Dedifferentiated amniotic fluid mesenchymal stem cell (primary cell): ENCODE data around the gene ARID5B.

Experiments used
- DNase-seq: peaks from one replicate; pipeline ENCODE4 v3.0.0-alpha.2; 2016; ENCODE audit errors: extremely low spot score

Gene ARID5B

DNA sequence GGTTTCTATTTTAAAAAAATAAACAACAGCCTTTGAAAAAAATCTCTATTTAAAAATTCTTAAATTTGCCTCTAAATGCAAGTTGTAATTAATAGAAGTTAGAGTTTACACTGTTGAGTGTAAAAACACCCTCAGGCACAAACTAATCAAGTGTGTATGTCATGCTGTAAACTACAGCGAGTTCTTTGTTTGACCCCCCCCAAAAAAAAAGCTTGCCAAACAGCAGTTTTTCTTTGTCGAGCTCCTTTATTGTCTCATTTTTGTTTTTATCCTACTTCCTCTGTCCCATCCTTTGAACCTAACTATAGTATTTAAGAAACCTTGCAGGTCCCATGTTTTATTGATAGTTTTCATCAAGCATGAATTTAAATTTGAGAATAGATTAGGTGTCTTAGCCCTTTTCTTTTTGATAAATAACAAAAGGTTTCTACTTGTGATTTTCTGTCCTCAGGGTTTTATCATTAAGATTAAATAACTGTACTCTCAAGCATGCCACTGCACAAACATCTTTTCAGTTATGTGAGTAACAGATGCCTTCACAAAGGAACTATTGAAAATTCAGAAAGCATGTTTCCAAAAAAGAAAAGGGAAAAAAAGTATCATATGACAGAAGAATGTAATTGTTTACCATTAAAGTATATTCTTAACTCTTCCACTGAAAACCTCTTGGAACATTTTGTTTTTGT is 176.0 kb downstream of the ARID5B start:
- no peak for DNase-seq

DNA sequence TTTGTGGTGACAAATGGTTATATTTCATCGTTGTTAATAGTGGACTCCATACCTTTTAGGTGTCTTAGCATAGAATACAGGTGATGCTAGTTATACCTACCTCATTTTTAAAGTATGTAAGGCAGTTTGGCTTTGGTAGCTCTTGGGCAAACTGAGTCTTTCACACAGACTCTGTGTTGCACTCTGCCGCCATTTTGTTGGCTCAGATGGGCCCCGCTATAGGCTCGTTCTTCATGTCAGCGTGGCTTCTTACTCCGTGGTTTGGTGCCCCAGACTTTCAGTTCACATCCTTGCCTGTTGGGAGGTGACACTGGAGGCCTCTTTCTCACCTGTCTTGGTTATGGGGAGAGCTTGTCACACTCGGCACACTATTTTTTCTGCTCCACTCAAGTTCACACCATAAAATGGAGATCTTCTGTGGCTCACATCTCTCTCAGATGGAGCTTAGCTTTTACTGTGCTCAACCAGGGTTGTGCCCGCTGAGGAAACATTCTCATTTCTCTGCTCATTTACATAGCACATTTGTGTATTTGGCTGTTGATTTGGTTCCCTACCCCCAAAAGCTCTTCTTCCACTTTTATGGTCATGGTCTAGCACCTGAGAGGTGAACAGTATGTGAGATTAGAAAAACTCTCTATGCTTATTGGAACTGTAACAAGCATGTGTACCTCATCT is 178.5 kb downstream of the ARID5B start:
- no peak for DNase-seq

DNA sequence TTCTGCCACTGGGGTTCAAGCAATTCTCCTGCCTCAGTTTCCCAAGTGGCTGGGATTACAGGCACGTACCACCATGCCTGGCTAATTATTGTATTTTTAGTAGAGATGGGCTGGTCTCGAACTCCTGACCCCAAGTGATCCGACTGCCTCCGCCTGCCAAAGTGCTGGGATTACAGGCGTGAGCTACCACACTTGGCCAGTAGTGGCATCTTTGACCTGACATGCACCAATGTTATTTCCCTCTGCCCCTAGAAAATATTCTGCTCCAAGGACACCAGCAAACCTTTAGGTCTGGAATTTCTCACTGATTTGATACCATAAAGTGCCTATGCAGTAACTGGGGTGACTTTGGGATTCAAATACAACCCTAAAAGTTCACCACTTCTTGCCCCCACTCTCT is 179.4 kb downstream of the ARID5B start:
- DNase-seq: no peak

DNA sequence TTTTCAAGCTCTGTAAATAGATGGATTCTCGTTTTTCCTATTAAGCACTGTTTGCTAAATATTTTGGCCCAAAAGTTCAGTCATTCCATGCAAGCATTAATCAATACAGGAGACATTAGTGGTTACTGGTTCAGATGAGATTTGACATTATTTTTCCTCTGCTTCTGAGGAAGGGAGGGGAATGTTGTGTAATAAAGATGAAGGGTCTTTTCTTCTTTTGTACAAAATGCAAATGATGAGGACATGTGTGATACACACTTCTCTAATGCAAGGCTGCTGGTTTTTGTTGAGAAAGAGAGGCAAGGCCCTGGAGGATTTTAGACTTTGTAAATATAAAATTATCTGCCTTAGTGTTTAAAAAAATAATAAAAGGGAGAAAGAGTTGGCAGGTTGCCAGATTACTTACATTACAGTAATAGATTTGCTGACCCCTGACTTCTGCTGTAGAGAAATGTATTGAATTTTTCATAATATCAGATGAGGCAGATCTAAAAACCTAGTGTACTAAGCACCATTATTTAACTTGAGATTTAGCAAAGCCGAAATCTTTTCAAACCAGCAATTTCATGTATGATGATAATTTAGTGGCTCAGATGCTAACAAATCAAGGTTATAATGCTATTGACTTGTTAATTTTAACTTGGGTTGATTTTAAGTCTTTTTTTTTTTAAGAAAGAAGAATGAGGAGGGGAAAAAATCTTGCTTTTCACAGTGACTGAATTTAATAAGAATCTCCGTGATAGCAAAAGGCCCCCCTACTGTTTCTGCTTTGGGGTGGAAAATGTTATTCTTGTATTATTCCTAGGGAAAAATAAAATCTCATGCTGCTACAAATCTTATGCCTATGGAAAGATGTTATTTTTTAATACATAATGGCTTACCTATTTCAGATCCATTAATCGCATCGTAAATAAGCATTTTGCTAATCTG is 180.1 kb downstream of the ARID5B start:
- DNase-seq: no peak

DNA sequence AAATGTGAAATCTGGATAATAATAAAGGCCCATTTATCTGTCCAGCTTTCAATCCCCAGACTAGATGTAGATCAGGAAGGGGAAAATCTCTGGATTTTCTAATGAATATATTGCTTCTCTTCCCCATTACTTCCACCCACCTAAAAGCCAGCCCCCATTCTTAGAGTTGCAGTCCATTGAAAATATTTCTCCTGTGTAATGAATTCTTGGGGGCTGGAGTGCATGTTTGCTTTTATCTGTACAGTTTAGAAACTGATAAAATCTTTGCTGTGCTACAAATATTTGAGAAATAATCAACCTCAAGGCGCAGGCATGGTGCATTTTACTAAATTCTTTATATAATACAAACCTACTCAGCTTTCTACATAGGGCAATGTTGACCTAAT is 180.8 kb downstream of the ARID5B start:
- no peak for DNase-seq

DNA sequence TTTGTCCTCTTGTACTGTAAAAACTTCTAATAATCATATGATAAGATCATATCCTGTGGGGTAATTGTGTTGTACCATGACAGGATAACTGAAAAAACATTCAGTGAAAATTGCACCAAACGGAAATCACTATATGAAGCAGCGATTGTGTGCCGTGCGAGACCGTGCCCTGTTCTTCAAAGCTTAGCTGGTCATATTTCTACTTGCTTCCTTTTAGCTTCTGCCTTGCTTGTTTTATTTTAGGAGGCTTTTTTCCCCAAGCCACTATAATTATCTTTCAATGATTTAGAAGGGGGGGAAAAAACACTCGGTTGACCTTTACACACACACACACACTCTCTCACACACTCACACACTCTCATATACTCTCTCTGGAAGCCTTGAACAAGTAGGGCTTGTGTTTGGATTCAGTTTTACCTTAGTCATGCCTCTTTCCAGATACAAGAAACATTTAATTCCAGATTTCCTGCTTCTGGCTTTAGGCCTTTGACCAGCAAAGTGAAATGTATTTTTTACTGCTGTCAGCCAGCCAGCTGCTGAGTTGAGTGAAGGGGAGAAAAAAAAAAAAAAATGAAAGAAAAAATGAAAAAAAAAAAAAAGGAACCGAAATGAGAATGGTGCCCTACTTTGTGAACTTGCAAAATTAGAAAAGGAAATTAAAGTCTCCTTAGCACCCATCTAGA is 181.4 kb downstream of the ARID5B start:
- peak; percentile 62 for DNase-seq

DNA sequence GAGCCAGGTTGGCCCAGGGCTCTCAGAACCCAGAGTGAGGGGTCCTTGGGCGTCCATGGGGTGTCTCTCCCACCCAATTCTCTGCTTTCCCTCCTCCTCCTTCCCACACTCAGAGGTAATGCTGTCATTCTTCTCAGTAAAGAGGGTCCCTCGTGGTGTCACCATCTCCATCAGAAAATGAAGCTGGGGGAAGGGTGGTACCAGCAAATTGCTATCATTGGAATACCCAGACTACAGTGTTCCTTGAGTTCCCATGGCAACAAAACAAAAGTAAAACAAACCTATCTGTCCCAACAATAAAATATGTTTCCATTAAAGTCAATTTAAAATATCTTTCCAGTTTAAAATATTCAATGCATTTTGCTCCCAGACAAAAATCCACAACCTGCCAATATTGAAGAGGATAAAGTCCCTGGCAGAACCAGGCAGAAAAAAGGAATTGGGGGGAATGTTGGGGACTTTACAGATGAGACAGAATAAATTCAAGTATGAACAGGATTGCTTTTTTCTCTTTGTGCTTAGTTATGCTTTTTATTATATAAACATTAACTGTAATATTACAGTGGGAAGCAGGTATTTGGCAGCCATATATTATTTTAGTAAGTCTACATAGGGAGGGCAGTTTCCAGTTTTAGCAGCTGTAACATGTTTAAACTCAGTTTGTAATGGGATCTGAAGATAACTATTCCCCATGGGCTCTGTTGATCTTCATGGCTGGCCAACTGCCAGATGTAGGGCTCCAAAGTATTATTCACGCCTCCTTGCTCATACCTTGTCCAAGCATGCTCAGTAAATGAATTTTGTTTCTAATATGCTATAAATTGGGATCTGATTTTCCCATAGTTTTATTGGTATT is 182.1 kb downstream of the ARID5B start:
- DNase-seq: peak; percentile 56

DNA sequence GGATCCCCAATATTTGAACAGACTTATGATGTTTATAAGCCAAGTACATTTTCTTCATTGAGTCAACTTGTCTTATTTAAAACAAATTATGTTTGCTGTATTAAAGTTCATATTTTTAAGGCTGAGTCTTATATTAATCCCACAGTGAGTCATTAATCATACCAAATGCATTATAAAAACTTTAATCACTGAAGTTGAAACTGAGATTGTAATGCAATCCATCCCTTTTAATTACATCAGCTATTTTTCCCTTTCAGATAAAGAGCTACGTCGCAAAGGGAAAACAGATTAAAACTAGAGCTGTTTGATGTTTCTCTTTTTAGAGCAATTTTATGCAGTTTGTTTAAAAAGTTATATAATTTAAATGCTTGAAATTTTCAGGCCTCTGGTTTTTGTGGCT is 183.0 kb downstream of the ARID5B start:
- DNase-seq: no peak

DNA sequence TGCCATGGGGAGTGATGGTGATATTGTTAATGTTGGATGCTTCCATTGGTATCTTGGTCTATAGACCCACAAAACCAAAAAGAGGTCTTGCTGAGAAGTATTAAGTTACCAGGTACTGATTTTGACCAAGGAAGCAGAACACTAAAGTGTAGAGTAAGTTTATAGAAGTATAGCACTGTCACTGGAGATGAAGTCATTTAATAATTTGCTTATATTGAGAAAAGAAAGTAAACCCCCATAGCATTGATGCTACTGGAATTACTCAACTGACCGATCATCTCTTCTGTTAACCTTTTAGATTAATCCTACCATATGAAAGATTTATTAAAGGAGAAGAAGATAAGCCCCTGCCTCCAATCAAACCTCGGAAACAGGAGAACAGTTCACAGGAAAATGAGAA is 183.9 kb downstream of the ARID5B start:
- no peak for DNase-seq

DNA sequence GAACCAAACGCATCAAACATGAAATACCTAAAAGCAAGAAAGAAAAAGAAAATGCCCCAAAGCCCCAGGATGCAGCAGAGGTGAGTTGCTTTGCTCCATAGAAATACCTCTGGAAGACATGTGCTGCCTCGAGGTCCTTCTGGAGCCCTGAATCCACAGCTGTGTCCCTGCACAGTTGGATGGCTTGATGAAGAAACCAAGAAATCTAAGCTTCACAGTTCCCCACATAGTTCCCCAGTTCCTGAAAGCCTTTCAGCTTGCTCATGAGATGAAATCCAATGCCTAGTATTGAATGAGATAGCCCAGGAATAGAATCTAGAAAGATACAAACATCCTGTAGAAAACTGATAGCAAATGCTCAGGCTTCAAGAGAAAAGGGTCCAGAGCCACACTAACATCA is 184.3 kb downstream of the ARID5B start:
- no peak for DNase-seq

DNA sequence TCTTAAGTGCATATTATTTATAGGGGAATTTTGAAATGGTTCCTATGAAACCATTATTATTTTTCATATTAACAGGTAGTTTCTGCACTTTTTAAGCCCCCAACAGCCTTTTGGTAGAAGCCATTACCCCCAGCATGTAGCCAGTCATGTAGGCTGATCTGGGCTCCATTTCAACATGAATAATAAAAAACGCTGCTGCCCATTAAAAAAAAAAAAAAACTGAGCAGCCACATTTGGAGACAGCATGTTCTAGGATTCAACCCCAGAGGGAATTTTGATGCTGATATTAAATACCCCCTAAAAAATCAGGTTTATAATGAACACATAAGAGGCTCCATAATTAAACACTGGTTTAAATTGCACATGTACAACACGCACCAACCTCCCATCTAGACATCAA is 185.8 kb downstream of the ARID5B start:
- DNase-seq: no peak

DNA sequence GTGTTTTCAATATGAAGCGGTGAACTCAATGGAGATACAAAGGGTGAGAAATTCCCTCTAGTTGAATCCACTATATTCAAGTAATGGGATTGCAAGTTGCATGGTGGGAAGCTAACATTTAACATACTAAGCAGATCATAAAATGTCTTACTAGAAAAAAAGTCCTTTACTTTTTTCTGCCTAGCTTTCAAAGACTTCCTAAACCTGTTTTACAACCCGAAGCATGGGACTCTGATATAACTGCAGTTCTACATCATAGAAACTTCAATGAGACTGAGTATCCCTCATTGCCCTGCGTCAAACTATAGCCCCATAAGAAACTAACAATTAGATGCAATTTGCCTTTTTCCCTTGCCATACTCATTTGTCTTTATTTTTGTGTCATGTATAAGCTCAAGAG is 187.3 kb downstream of the ARID5B start:
- no peak for DNase-seq

DNA sequence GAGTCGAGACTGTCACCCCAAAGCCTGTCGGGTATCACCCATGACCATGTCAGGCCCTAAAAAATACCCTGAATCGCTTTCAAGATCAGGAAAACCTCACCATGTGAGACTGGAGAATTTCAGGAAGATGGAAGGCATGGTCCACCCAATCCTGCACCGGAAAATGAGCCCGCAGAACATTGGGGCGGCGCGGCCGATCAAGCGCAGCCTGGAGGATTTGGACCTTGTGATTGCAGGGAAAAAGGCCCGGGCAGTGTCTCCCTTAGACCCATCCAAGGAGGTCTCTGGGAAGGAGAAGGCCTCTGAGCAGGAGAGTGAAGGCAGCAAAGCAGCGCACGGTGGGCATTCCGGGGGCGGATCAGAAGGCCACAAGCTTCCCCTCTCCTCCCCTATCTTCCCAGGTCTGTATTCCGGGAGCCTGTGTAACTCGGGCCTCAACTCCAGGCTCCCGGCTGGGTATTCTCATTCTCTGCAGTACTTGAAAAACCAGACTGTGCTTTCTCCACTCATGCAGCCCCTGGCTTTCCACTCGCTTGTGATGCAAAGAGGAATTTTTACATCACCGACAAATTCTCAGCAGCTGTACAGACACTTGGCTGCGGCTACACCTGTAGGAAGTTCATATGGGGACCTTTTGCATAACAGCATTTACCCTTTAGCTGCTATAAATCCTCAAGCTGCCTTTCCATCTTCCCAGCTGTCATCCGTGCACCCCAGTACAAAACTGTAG is 191.0 kb downstream of the ARID5B start:
- DNase-seq: no peak

DNA sequence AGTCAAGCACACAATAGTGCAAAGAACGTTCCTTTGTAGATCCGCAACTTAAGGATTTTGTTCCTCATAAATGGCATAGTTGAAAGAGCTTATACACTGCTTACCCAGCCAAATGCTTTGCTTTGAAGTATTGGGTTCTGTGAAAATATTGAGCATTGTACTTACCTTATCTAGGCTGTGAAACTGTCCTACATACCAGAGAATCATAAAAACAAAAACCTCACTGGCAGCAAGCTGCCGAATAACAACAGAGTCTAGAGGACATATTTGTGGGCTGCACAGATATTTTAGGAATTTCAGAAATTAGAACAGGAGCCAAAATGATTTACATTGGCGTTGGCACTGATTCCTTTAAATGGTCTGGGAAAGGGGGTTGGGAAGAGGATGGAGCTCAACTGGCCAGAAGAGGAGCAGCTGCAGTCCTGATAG is 192.4 kb downstream of the ARID5B start:
- peak; percentile 87 for DNase-seq

DNA sequence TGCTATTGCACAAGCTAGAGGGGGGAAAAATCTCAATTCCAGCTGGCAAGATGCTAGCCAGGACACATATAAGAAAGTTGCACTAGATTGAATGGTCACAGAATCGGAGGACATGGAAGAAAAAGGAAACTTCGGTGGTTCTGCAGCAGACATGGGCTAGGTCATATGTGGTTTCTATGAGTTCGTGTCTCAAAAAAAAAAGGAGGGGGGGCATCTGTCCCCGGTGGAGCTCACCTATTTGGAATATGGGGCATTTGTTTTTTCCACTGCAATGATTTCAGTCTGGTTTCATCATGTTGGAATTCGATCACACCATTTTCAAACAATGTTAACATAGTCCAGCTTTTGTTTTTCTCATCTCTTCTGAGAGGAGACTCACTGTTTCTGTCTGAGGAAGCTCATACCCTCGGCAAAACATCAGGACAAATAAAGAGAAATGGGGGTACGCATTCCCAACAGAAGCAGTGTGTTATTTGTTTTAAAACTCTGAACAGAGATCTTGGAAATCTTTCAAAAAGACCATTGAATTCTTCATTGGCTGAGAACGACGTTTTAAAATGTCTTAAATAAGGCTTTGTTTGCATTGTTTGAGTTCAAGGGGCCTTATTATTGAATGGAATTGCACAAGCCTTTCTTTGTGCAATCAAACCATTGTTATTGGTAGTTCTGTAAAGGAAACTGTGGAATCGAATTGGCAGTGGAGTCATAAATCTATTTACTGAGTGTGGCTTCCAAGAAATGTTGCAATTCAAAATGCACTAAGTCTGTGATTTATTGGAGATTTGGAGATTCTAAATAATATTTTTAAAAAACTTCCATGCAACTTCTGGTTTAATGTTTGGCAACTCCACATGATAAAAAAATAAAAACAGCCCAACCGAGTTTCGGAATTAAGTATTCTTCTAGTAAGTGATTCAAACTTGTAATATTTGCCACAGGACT is 194.0 kb downstream of the ARID5B start:
- DNase-seq: peak; percentile 77

DNA sequence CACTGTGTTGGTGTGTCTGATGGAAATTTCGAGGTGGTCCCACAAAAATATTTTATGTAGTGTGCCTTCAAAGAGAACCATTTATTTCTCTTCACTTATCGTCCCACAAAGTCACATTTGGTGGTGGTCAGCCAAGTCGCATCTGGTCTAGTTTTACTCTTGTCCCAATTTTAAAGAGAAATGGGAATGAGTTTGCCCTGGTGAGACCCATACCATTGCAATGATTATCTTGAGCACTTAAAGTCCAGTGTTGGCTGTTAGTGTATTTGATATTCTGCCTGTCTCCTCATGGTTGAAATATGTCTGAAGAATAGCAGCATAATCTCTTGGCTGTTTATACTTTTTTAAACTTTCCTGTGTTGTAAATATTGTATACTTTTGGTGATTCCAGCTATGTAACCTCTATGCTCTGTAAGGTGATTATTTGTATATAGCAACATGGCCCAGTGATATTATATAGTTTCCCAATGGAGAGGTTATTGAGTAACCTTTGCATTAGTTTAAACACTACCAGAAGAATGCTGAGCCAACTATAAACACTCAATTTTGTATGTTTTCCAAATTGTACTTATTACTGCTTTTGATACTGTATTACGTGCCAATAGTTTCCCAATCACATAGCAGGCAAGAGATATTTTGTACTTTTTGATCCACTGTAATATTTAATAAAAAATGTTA is 194.9 kb downstream of the ARID5B start:
- DNase-seq: no peak

DNA sequence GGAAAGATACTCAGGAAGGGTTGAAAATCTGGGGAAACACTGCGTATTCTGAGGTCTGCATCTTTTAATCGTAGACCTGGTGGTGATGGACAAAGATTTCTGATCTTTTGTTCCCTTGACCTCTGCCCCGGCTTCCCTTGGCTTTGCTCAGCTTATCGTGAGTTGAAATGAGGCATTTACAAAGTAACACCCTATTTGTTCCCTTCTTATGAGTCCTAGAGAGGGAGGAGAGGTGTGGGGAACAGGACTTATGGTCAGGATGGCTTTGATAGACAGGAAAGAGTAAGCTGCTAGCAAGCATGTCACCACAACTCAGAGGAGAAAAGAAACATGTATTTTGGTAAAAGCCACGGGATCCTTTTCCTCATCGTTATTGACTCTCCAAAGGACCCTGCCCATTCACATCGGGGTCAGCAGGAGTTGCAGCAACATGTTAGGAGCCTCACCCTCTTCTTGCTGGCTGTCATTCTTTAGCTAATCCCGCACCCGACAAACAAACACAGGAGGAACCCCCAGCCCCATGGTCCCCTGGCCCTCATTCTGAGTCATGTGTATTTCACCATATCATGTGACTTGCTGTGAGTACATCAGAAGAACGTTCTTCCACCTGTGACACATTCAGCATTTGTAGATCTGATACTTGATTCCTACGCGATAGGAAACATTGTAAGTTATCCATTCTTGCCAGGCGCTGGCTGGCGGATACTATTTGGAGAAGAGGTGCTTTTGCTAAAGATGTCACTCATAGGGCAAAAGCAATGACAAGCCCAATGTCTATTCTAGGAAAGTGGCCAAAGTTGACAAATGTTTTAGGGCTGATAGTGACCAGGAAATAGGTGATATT is 197.0 kb downstream of the ARID5B start:
- no peak for DNase-seq

DNA sequence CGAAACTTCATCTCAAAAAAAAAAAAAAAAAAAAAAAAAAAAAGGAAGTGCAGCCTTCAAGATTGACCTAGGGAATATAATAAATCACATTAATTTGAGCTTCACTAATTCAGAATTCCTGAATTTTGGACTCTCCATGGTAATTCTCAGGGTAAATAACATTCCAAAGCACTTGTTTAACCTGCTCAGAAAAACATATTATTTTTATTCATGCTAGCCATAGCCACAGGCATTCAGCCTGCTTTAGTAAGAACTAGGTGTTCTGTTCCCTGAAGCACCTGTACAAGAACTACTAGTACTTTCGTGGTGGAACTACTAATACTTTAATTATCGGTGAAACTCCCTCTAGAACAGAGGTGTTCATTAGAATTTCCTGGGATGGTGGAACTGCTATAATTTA is 197.8 kb downstream of the ARID5B start:
- no peak for DNase-seq
